HG03175 (cell line): ENCODE data around the gene CES4A.
A peak's percentile ranks its signal among the peaks of the same experiment; 100 is the strongest.
"Not testable (repeated sequence)": the region's sequence is repeated elsewhere in the genome, so short reads cannot be mapped to it uniquely, and the experiment has no call there.

Experiments used
- ATAC-seq: cut with Tn5 transposase; IDR thresholded peaks from one replicate; pipeline ENCODE4 v1.9.1; 2021; ENCODE audit warnings: mild to moderate bottlenecking, moderate library complexity; ENCODE audit not compliant: unreplicated experiment

The CES4A gene

DNA sequence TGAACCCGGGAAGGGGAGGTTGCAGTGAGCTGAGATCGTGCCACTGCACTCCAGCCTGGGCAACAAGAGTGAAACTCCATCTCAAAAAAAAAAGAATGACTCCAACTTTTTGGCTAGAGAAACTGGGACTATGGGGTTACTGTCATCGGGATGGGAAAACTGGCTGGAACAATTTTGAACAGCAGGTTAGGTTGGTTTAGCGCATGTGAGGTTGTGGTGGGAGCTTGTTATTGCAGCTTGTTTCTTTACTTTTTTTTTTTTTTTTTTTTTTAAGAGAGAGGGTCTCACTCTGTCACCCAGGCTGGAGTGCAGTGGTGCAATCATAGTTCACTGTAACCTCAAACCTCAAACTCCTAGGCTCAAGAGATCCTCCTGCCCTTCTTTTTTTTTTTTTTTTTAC is 53.1 kb downstream of the CES4A start:
- not testable (repeated sequence) for ATAC-seq

DNA sequence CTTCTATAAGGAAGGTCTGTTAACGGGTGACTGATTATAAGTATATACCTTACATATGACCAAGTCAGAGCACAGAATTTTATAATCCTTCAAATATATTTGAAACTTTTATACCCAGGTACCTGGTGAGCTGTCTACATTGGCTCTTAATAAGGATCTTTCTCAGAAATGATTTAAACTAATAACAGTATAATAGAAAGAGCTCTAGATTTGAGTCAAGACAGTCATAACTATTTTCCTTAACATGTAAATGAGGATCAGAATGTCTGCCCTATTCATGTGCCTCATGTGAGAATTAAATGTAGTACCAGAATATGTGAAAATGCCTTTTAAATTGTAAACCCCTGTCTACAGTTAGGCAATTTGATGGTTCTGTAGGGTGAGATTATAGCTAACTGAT is 55.0 kb downstream of the CES4A start:
- ATAC-seq: no peak

DNA sequence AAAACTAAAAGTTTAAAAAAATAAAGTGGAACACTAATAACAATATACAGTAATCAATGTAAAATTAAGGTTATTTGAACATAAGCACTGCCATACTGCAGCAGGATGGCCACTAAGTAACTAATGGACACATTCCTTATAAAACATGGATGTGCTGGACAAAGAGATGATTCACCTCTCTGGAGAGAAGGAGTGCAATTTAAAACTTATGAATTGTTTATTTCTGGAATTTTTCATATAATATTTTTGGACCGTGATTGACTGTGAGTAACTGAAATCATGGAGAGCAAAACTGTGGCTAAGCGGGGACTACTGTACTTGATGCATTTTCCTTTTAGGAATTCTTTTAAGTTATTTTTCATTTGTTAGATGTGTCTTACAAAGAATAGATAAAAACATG is 62.4 kb downstream of the CES4A start:
- no peak for ATAC-seq

DNA sequence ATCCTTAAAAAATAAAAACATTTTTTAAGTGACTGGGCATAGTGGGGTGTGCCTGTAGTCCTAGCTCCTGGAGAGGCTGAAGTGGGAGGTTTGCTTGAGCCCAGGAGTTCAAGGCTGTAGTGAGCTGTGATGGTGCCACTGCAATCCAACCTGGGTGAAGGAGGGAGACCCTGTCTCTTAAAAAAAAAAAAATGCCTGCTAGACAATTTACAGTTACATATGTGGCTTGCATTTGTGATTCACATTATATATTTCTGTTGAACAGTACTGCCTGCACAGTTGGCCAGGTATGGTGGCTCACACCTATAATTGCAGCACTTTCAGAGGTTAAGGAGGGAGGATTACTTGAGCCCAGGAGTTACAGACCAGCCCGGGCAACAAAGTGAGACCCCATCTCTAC is 64.0 kb downstream of the CES4A start:
- no peak for ATAC-seq

DNA sequence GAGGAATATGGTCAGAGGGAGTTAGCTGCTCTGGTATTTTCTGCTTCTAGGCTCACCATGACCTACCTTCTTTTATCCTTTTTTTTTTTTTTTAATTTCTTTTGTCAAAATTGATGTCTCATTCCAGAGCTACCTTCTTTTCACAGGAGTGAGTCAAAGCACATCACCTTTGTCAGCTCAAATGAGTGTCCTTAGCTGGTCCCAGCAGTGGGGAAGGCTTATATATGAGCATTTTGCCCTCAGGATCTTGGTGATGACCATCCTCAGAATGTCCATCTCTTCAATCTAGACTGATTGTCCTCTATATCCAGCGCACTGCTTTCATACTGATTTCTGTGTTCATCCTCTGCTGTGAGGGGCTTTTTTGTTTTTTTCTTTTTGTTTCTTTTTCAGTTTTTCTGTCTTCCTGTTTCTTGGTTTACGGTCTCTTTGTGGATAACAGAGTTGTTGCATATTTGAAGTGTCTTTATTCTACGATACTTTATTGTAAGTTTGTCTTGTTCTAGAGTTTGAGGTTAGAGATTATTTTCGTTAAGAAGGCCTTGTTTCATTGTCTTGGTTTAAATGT is 65.5 kb downstream of the CES4A start:
- ATAC-seq: no peak

DNA sequence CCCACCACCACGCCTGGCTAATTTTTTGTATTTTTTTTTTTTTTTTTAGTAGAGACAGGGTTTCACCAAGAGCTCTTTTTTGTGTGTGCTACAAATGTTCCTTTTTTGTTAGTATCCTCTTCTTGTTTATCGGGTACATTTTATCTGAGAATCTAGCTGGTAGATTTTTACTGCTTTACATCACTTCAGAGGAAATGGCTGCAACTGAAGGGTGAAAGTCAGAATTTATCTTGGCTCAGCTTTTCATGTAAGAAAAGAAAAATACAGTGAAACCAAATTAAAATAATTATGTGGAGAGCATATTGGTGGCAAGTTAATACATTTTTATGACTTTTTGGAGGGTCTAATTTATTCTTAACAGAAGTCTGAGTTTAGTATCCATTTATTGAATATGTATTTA is 66.5 kb downstream of the CES4A start:
- ATAC-seq: no peak

DNA sequence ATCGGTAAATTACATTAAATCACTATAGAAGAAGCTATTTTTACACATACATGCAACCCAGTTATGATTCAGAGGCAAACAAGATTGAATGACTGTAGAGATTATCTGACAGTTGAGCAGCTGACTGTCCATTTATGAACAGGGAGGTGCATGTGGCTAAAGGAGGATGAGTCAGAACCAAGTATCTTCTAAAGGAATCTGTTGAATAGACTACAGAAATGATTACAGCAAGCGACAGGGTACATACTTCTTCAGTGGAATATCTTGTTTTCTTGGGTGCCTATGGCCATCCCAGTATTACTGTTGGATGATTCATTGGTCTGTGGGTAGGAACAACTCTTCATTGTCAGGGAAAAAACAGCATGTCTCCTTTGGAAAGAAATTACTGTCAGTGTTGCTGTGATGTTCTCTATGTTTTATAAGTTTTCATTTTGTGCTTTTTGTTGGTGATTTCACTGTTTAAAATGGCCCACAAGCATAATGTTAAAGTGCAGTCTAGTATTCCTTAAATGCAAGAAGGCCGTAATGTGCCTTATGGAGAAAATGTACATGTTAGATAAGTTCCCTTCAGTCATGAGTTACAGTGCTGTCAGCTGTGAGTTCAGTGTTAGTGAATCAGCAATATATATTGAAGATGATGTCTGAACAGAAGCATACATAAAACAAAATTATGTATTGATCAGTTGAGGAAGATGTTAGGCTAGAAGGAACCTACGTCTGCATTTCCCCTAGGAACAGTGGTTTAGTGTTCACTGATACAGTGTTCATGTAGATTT is 67.5 kb downstream of the CES4A start:
- peak; percentile 37 for ATAC-seq
